Neural progenitor cell (in vitro differentiated cells): ENCODE measurements around the gene GJC3.

ENCODE experiments used
- EZH2 ChIP-seq: fragments of 200-600 bp; sonication (generic); IDR thresholded peaks from 2 replicates; pipeline ENCODE4 v1.6.1; 2017; ENCODE audit warnings: antibody characterized with exemption, mild to moderate bottlenecking, moderate library complexity
- TF ChIP-seq, protein P1 (sequence below): fragments of 200-600 bp; sonication (generic); IDR thresholded peaks from 2 replicates; pipeline ENCODE4 v1.5.1; 2017; ENCODE audit warnings: antibody characterized with exemption, mild to moderate bottlenecking

DNA sequence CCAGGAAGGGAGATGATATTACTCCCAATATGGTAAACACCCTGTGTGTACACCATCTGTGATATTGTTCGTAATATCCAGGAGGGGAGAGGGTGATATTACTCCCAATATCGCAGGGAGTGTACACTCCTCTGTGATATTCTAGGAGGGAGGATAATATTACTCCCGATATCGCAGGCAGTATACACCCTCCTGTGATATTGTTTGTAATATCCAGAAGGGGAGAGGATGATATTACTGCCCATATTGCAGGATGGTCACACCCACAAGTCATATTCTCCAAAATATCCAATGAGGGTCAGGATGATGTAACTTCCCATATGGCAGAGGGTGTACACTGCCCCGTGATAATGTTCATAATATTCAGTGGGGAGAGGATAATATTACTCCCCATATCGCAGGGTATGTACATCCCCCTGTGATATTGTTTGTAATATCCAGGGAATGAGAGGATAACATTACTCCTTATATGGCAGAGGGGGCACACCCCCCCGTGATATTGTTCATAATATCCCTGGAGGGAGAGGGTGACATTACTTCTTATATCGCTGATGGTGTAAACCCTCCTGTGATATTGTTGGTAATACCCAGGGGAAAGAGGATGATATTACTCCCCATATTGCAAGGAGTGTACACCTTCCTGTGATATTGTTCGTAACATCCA lies 29.3 kb upstream of the GJC3 start:
- TF ChIP-seq, protein P1, sequence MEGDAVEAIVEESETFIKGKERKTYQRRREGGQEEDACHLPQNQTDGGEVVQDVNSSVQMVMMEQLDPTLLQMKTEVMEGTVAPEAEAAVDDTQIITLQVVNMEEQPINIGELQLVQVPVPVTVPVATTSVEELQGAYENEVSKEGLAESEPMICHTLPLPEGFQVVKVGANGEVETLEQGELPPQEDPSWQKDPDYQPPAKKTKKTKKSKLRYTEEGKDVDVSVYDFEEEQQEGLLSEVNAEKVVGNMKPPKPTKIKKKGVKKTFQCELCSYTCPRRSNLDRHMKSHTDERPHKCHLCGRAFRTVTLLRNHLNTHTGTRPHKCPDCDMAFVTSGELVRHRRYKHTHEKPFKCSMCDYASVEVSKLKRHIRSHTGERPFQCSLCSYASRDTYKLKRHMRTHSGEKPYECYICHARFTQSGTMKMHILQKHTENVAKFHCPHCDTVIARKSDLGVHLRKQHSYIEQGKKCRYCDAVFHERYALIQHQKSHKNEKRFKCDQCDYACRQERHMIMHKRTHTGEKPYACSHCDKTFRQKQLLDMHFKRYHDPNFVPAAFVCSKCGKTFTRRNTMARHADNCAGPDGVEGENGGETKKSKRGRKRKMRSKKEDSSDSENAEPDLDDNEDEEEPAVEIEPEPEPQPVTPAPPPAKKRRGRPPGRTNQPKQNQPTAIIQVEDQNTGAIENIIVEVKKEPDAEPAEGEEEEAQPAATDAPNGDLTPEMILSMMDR = no peak
- TF ChIP-seq EZH2 = no peak
